Activated naive CD8-positive, alpha-beta T cell treated with anti-CD3 and anti-CD28 coated beads, Interleukin-2, amount 50 U/mL, for 16 hours (primary cell): ENCODE data around the gene PKN3.
"Not testable (repeated sequence)": the region's sequence is repeated elsewhere in the genome, so short reads cannot be mapped to it uniquely, and the experiment has no call there.

Source experiments
- DNase-seq: peaks from one replicate; pipeline ENCODE4 v3.0.0-alpha.2; 2020; ENCODE audit warnings: low read depth, low spot score

The PKN3 gene

GRCh38 chr9:128702445-128702948 is at the start of gene PKN3:
Gene PKN3 (plus strand): TSS chr9:128702503. CDS start chr9:128702916, 413 bp downstream.
- DNase-seq, result peak; percentile 78

DNA sequence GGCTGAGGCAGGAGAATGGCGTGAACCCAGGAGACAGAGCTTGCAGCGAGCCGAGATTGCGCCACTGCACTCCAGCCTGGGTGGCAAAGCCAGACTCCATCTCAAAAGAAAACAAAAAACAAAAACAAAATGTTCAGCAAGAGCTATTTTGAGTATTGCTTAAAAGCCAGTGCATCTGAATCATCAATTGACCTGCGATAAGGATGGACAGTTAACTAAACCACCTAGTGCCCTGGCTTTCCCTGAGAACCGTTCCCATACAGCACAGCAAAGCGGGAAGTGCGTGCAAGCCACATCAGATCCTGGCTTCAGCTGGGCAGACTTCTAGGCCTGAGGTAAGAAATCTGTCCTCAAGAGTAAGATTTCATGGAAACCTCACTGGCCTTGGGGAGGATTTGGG is 48.4 kb upstream of the PKN3 start:
- DNase-seq, result no peak

GRCh38 chr9:128654481-128654880 is 47.8 kb upstream of the PKN3 start:
- no peak for DNase-seq

- peak; percentile 88 for DNase-seq
Observed at GRCh38 chr9:128656416-128657343, 45.6 kb upstream of the PKN3 start, which contains the start of gene DYNC2I2. Gene DYNC2I2 (minus strand): TSS chr9:128656847. CDS start chr9:128656726, 121 bp downstream.

- DNase-seq, result no peak
Observed at GRCh38 chr9:128657344-128657704, 45.0 kb upstream of the PKN3 start.

- no peak for DNase-seq
Observed at GRCh38 chr9:128657796-128658195, 44.5 kb upstream of the PKN3 start.

DNA sequence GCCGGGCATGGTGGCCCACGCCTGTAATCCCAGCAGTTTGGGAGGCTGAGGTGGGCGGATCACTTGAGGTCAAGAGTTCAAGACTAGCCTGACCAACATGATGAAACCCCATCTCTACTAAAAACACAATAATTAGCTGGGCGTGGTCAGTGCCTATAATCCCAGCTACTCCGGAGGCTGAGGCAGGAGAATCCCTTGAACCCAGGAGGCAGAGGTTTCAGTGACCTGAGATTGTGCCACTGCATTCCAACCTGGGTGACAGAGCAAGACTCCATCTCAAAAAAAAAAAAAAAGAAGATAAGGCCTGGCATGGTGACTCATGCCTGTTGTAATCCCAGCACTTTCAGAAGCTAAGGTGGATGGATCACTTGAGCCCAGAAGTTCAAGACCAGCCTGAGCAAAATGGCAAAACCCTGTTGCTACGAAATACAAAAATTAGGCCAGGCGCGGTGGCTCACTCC is 35.8 kb upstream of the PKN3 start:
- DNase-seq, result not testable (repeated sequence)

DNA sequence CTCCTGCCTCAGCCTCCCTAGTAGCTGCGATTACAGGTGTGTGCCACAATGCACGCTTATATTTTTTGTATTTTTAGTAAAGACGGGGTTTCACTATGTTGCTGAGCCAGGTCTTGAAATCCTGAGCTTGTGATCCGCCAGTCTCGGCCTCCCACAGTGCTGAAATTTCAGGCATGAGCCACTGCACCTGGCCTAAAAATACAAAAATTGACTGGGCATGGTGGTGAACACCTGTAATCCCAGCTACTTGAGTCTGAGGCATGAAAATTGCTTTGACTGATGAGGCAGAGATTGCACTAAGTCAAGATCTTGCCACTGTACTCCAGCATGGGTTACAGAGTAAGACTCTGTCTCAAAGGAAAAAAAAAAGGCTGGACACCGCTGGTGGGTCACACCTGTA is 32.5 kb upstream of the PKN3 start:
- DNase-seq, result no peak

GRCh38 chr9:128675382-128675781 is 26.9 kb upstream of the PKN3 start:
- no peak for DNase-seq

DNA sequence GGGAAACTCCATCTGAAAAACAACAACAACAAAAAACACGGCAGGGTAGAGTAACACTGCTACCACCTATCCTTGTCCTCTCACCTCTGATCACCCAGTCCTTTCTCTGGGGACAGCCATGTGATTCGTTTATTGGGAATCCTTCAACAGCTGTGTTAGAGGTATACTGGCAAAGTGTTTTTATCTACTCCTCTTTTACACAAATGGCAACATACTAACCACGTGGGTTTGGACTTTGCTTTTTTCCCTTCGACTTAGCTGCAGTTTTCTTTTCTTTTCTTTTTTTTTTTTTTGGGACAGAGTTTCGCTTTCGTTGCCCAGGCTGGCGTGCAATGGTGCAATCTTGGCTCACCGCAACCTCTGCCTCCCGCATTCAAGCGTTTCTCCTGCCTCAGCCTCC is 24.5 kb upstream of the PKN3 start:
- no peak for DNase-seq

DNA sequence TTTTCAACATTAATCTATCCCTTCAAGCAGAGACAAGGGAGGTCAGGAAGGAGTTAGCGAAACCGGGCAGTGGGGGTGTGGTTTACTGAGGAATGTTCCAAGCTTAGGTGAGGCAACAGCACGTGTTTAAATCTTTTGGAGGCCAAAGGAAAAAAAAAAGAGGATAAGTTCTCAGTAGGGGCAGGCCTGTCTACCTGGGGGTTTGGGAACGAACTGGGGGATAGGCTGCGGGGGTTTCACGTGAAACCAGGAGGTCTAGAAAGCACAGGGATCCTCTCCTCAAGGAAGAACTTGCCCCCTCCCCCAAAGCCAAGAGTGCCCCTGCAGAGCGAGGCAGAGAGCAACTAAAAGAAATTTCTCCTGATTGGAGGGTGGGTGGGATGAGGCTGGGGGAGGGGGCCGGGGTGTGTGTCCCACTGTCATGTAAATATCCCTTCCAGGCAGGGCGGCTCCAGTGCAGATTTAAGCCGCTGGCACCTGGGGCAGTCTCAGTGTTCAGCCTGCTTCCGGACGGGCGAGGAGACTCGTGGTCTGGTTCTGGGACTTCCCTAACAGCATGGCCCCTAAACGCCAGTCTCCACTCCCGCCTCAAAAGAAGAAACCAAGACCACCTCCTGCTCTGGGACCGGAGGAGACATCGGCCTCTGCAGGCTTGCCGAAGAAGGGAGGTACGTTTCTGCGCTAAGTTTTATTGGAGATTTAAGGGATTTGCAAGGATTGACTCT is 18.8 kb upstream of the PKN3 start:
- DNase-seq, result no peak

- DNase-seq, result no peak
Observed at GRCh38 chr9:128684065-128684324, 18.3 kb upstream of the PKN3 start.

DNA sequence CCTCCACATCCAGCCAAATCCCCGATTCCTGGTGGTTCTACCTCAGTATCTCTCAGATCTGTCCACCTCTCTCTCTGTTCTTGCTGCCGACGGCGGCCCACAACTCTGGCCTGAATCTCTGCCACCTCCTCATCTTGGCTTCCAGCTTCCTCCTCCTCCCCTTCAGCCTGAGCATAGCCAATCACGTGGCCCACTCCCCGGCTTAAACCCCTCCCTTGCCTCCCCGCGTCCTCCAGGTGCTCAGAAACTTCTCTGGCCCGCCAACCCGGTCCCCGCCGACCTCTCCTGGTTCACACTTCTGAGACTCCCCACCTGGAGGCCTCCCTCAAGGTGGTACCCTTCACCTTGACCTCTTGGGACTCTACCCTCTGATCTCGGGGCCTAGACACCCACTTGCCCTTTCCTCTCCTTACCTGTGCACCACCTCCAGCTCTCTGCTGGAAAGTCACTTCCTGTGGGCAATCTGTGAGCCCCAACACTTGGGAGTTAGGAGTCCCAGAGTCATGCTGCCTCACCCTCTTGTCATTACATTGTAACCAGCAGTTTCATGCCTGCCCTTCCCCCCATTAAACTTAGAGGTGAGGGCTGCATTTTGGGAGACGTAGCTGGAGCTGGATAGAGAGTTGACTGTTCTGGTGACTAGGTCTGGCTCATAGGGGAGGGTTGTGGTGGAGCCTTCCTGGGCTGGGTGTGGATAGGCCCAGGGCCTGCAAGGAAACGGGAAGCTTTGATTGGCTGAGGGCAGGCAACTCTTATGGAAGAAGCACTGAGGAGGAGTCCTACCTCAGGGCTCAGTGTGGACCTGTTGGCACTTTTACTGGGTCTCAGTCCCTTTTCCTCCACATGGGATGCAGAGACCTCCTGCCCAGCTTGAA is 17.7 kb upstream of the PKN3 start:
- DNase-seq, result peak; percentile 42

- peak; percentile 30 for DNase-seq
Observed at GRCh38 chr9:128685636-128686489, 16.4 kb upstream of the PKN3 start.

- DNase-seq, result no peak
Observed at GRCh38 chr9:128687453-128687852, 14.8 kb upstream of the PKN3 start.

- peak; percentile 88 for DNase-seq
Observed at GRCh38 chr9:128688501-128689292, 13.6 kb upstream of the PKN3 start, which contains the start of gene SET. Gene SET (plus strand): TSS chr9:128689222. CDS start chr9:128689583, 361 bp downstream.

DNA sequence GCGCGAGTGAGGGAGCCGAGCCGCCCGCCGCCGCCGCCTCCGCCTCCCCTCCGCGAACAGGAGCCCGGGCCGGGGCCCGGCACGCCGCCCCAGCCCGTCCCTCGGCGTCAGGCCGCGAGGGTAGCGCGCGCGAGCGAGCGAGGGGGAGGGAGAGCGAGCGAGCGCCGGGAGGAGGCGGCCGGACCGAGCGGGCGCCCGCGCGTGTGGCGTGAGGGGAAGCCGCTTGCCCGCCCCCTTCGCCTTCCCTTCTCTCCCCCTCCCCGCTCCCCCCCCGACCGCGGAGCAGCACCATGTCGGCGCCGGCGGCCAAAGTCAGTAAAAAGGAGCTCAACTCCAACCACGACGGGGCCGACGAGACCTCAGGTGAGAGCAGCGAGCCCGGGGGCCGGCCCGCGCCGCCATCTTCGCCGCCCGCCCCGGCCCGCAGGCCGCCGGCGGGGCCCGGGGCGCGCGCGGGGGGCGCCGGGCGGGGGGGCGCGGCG is 13.0 kb upstream of the PKN3 start:
- DNase-seq, result no peak

- DNase-seq, result no peak
Observed at GRCh38 chr9:128689820-128690683, 12.3 kb upstream of the PKN3 start.

GRCh38 chr9:128690684-128691034 is 11.6 kb upstream of the PKN3 start:
- no peak for DNase-seq
